Effector memory CD8-positive, alpha-beta T cell (primary cell): Measurements from ENCODE around the gene MMRN2.
"Not testable (repeated sequence)": the region's sequence is repeated elsewhere in the genome, so short reads cannot be mapped to it uniquely, and the experiment has no call there.

Experiments
- ATAC-seq: fragments of 150-1000 bp; cut with Tn5 transposase; replicated peaks from 2 replicates; pipeline ENCODE4 v1.10.0; 2021; ENCODE audit warnings: mild to moderate bottlenecking, moderate library complexity
- DNase-seq, 3 experiments: peaks; one replicate each; pipeline ENCODE4 v3.0.0; 2021
- H3K27ac Mint-ChIP-seq, 2 donors: one replicate each; pipeline ENCODE4 v1.8.0; 2022; ENCODE audit warnings: mild to moderate bottlenecking in 2 of 2, mixed read lengths in 2 of 2, moderate library complexity in 2 of 2
- H3K27me3 Mint-ChIP-seq, 2 donors: one replicate each; pipeline ENCODE4 v1.8.0; 2022; ENCODE audit warnings: mixed read lengths in 2 of 2
- H3K36me3 Mint-ChIP-seq: one replicate; pipeline ENCODE4 v1.8.0; 2022; ENCODE audit warnings: mild to moderate bottlenecking, moderate library complexity, mixed read lengths; ENCODE audit not compliant: insufficient read depth
- H3K4me1 Mint-ChIP-seq, 2 donors: one replicate each; pipeline ENCODE4 v1.8.0; 2022; ENCODE audit warnings: low read depth in 2 of 2, mixed read lengths in 2 of 2
- H3K4me3 Mint-ChIP-seq, 2 donors: one replicate each; pipeline ENCODE4 v1.8.0; 2022; ENCODE audit warnings: mild to moderate bottlenecking in 2 of 2, mixed read lengths in 2 of 2, moderate library complexity in 2 of 2
- H3K9me3 Mint-ChIP-seq, 2 donors: one replicate each; pipeline ENCODE4 v1.8.0; 2022; ENCODE audit warnings: mixed read lengths in 2 of 2
- total RNA-seq, 9 experiments: gene quantifications; one replicate each; lab custom pipeline; 2026; lab: John Stamatoyannopoulos, UW

The MMRN2 gene, protein sequence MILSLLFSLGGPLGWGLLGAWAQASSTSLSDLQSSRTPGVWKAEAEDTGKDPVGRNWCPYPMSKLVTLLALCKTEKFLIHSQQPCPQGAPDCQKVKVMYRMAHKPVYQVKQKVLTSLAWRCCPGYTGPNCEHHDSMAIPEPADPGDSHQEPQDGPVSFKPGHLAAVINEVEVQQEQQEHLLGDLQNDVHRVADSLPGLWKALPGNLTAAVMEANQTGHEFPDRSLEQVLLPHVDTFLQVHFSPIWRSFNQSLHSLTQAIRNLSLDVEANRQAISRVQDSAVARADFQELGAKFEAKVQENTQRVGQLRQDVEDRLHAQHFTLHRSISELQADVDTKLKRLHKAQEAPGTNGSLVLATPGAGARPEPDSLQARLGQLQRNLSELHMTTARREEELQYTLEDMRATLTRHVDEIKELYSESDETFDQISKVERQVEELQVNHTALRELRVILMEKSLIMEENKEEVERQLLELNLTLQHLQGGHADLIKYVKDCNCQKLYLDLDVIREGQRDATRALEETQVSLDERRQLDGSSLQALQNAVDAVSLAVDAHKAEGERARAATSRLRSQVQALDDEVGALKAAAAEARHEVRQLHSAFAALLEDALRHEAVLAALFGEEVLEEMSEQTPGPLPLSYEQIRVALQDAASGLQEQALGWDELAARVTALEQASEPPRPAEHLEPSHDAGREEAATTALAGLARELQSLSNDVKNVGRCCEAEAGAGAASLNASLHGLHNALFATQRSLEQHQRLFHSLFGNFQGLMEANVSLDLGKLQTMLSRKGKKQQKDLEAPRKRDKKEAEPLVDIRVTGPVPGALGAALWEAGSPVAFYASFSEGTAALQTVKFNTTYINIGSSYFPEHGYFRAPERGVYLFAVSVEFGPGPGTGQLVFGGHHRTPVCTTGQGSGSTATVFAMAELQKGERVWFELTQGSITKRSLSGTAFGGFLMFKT
- 0 to 0.32 (median 0) reads per million in 9 experiments for total RNA-seq

DNA sequence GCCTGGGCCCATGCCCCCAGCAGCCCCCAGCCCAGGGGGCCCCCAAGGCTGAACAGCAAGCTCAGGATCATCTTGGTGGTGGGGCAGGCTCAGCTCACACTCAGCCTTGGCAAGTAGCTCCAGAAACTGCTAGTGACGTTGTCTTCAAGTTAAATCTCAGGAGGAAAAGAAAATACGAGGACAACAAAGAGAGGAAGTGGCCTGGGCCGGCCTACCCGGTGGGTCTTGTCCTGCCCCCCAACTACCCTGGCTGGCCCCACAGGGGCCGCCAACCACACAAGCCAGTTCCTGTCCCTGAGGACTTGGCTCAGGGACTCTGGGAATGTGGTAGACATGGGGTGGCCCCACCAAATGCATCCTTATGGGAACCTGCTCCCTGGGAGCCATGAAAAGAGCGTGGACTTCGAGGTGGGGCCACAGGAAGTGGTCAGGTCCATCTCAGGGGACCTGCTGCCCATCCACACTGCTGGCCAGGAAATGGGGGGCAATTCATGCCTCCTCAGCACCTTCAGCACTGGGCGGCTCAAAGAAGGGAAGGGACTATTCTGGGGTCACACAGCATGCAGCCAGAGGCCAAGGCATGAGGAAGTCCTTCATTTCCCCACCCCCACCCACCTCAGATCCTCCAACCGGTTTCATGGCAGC, at the start of gene MMRN2:
Gene MMRN2, minus strand, starts transcription at position 145 of the 645 bp plus-strand sequence. Its CDS starts 74 bp downstream, at position 71.
- peaks cover 0 to 17% of the 10 kb centered on the region in 2 donors for H3K27me3 Mint-ChIP-seq
- no peak within 1 kb of the TSS for H3K4me3 Mint-ChIP-seq
- peaks cover 0 to 6% of the 10 kb centered on the region in 2 donors for H3K4me1 Mint-ChIP-seq
- ATAC-seq, result no peak
- peak within 1 kb of the TSS in 1 of 2 donors; percentile 52 for H3K27ac Mint-ChIP-seq
- no peaks in the 10 kb centered on the region for H3K9me3 Mint-ChIP-seq
- H3K36me3 Mint-ChIP-seq, result no peaks in the 10 kb centered on the region
- no peak for DNase-seq

DNA sequence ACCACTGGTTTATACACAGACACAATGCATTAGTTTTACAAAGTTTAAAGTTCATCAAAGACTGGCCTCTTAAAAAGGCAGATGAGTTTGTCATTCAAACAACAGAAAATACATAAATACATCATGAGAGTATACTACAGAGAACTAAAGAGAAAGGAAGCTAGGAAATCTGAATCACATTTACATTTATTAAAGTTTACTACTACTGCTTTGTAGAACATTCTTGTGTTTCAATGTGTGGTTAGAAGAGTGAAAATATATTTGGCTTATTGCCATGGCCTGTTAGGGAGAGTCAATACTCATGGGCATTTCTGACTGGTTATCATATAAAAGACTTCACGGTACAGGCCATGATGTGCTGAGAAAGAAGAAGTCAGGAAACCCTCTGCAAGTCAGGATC, 49.7 kb upstream of the MMRN2 start:
- not testable (repeated sequence) for H3K27me3 Mint-ChIP-seq, H3K27ac Mint-ChIP-seq, H3K36me3 Mint-ChIP-seq, H3K9me3 Mint-ChIP-seq, ATAC-seq, H3K4me1 Mint-ChIP-seq, H3K4me3 Mint-ChIP-seq, DNase-seq

DNA sequence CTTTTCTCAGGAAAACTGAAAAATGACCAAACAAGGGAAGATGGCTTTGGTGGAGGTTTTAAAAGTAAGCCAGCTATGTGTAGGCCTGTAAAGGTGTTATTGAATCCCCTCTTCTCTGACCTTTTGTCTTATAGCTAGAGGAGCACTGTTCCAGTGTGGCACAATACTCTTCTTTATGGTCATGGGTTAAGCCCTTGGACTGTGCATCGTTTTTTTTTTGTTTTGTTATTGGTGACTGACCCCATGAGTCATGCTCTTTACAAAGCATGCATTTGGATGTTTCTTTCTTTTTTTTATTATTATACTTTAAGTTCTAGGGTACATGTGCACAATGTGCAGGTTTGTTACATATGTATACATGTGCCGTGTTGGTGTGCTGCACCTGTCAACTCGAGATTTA, 43.1 kb upstream of the MMRN2 start:
- no peaks in the 10 kb centered on the region for H3K4me1 Mint-ChIP-seq
- H3K4me3 Mint-ChIP-seq, result no peak overlapping the region
- ATAC-seq (no peak), DNase-seq (no peak)
- H3K36me3 Mint-ChIP-seq, result no peaks in the 10 kb centered on the region
- H3K9me3 Mint-ChIP-seq, result no peaks in the 10 kb centered on the region
- peak overlapping the region in 1 of 2 donors; percentile 26 for H3K27ac Mint-ChIP-seq
- H3K27me3 Mint-ChIP-seq, result no peaks in the 10 kb centered on the region

- H3K27me3 Mint-ChIP-seq, H3K36me3 Mint-ChIP-seq, H3K4me1 Mint-ChIP-seq, DNase-seq, ATAC-seq, H3K9me3 Mint-ChIP-seq, H3K4me3 Mint-ChIP-seq: not testable (repeated sequence)
- H3K27ac Mint-ChIP-seq, result peak overlapping the region in 1 of 2 donors; percentile 26
Observed at GRCh38 chr10:86999802-87000403, 42.5 kb upstream of the MMRN2 start.

GRCh38 chr10:86992929-86993328, 35.5 kb upstream of the MMRN2 start:
- peaks cover 31 to 33% of the 10 kb centered on the region in 2 donors for H3K27me3 Mint-ChIP-seq
- no peaks in the 10 kb centered on the region for H3K36me3 Mint-ChIP-seq
- H3K4me3 Mint-ChIP-seq, result no peak overlapping the region
- H3K4me1 Mint-ChIP-seq, result no peaks in the 10 kb centered on the region
- no peak overlapping the region for H3K27ac Mint-ChIP-seq
- DNase-seq, result no peak
- no peak for ATAC-seq
- H3K9me3 Mint-ChIP-seq, result no peaks in the 10 kb centered on the region

DNA sequence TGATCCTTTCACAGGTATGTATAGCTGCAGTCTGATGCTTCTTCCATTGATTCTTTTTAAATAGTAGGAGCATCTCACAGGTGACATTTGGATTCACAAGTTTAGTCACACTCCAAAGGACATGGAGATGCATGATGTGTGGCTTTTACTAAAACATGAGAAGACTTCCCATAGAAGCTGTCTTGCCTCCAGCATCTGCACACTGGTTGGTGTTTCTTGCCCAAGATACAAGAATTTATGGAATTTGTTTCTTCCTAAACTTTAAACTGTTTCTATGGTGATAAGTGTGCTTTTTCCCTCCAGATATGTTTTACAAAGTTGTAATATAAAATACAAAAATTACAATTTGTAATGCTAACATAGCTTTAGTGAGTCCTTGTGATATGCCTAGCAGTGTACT, 35.0 kb upstream of the MMRN2 start:
- Mint-ChIP-seq H3K27me3 (peaks cover 35 to 37% of the 10 kb centered on the region in 2 donors), H3K4me1 (no peaks in the 10 kb centered on the region), H3K4me3 (no peak overlapping the region), H3K27ac (no peak overlapping the region), H3K36me3 (no peaks in the 10 kb centered on the region), H3K9me3 (no peaks in the 10 kb centered on the region)
- ATAC-seq (no peak), DNase-seq (no peak)

DNA sequence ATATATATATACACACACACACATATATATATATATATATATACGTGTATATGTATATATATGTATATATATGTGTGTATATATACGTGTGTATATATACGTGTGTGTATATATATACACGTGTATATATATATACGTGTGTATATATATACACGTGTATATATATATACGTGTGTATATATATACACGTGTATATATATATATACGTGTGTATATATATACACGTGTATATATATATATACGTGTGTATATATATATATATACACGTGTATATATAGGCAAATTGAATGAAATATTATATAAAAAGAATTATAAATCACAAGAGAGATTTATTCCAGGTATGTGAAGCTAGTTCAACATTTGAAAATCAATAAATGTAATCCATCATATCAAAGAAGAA, 33.9 kb upstream of the MMRN2 start:
- not testable (repeated sequence) for H3K9me3 Mint-ChIP-seq, DNase-seq, H3K4me1 Mint-ChIP-seq, ATAC-seq, H3K36me3 Mint-ChIP-seq, H3K4me3 Mint-ChIP-seq, H3K27ac Mint-ChIP-seq
- peaks cover 42 to 44% of the 10 kb centered on the region in 2 donors for H3K27me3 Mint-ChIP-seq

- Mint-ChIP-seq H3K9me3 (no peaks in the 10 kb centered on the region), H3K27ac (no peak overlapping the region)
Observed at GRCh38 chr10:86988520-86988919, 31.1 kb upstream of the MMRN2 start.

DNA sequence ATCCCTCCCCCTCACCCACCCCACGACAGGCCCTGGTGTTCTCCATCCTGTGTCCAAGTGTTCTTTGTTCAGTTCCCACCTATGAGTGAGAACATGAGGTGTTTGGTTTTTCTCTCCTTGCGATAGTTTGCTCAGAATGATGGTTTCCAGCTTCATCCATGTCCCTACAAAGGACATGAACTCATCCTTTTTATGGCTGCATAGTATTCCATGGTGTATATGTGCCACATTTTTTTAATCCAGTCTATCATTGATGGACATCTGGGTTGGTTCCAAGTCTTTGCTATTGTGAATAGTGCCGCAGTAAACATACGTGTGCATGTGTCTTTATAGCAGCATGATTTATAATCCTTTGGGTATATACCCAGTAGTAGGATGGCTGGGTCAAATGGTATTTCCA, 27.1 kb upstream of the MMRN2 start:
- not testable (repeated sequence) for H3K27ac Mint-ChIP-seq, H3K36me3 Mint-ChIP-seq, H3K4me3 Mint-ChIP-seq, DNase-seq, ATAC-seq, H3K4me1 Mint-ChIP-seq, H3K9me3 Mint-ChIP-seq
- H3K27me3 Mint-ChIP-seq, result peaks cover 31 to 32% of the 10 kb centered on the region in 2 donors

More at GRCh38 chr10:86988520-86988919, 31.1 kb upstream of the MMRN2 start:
- H3K4me1 Mint-ChIP-seq, result no peaks in the 10 kb centered on the region
- peaks cover 42 to 47% of the 10 kb centered on the region in 2 donors for H3K27me3 Mint-ChIP-seq
- no peak for DNase-seq
- ATAC-seq, result no peak
- H3K36me3 Mint-ChIP-seq, result peaks cover 2% of the 10 kb centered on the region
- H3K4me3 Mint-ChIP-seq, result no peak overlapping the region

- Mint-ChIP-seq H3K36me3 (peaks cover 2% of the 10 kb centered on the region), H3K4me1 (no peaks in the 10 kb centered on the region), H3K4me3 (no peak overlapping the region), H3K9me3 (no peaks in the 10 kb centered on the region), H3K27me3 (peaks cover 6 to 7% of the 10 kb centered on the region in 2 donors), H3K27ac (no peak overlapping the region)
- no peak for ATAC-seq
- no peak for DNase-seq
Observed at GRCh38 chr10:86981716-86982115, 24.3 kb upstream of the MMRN2 start.

- not testable (repeated sequence) for H3K4me1 Mint-ChIP-seq, H3K9me3 Mint-ChIP-seq, ATAC-seq, DNase-seq, H3K27me3 Mint-ChIP-seq, H3K36me3 Mint-ChIP-seq, H3K4me3 Mint-ChIP-seq
- H3K27ac Mint-ChIP-seq, result peak overlapping the region in 1 of 2 donors; percentile 7
Observed at GRCh38 chr10:86981020-86981419, 23.6 kb upstream of the MMRN2 start.

DNA sequence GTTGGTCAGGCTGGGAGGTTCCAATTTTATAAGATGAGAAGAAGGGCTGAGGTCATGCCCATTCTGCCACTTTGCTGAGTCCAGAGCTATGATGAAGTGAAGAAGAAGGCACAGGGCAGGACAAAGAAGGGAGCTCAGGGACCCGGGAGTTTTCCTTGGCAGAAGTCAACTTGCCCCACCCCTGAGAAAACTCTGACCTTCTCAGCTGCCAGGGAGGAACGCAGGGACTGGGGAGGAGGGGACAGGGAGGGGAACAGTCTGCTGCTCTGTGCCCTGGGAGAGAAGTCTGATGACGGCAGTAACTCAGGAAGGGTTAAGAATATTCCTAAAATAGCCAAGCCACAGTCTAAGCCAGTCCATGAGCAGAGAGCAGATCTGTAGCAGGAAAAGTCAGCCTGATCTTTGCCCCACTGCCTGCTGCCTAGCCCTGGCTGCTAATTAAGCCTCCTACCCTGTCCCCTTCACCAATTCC, 22.6 kb upstream of the MMRN2 start:
- no peak for ATAC-seq
- DNase-seq, result no peak
- Mint-ChIP-seq H3K4me3 (no peak overlapping the region), H3K9me3 (no peaks in the 10 kb centered on the region), H3K27ac (no peak overlapping the region), H3K27me3 (peaks cover 0 to 7% of the 10 kb centered on the region in 2 donors), H3K4me1 (no peaks in the 10 kb centered on the region), H3K36me3 (no peaks in the 10 kb centered on the region)
